Activated naive CD8-positive, alpha-beta T cell treated with anti-CD3 and anti-CD28 coated beads, Interleukin-2, amount 50 U/mL, for 16 hours (primary cell): ENCODE data around the gene SLC4A7.
"Not testable (repeated sequence)": the region's sequence is repeated elsewhere in the genome, so short reads cannot be mapped to it uniquely, and the experiment has no call there.

Source experiments
- DNase-seq: peaks from one replicate; pipeline ENCODE4 v3.0.0-alpha.2; 2020; ENCODE audit warnings: low read depth, low spot score

The SLC4A7 gene

DNA sequence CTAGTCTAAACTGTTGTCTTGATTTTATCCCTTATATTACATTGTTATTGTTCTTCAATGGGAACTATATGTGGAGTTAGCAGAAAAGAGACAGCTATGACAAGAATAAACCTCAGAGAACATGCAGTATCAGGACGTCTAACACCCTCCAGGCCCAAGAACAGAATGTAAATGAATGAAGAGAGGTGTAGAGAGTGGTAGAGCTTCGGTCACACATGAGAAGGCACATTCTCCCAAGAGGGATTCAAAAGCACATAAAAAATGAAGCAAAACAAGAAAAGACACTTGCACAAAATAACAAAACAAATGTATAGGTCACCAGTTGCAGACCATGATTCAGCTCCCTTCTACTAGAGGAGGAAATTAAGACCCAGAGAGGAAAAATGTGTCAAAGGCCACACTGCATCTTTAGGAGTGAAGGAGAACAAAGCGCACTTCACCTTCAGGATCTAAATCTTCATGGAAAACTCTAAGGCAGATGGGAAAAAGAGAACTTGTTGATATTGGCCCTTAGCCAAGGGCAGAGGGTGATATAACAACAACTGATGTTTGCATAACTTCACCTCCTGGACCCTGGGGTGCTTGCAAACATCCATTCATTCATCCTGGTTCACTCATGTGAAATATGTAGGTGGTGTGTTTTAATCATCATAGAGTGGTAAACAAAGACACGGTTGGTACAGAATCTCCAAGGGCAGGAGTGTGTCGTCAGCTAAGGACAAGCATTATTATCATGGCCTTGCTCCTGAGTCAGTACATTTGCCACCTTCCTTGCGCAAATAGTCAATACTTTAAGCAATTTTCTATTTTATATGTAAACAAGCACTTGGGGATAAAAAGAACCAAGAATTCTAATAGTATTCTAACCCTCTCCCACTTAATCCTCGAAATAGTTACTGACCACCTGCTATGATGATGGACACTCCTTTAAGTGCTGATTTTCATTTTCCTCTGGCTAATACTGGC is 123.8 kb downstream of the SLC4A7 start:
- DNase-seq, result no peak

DNA sequence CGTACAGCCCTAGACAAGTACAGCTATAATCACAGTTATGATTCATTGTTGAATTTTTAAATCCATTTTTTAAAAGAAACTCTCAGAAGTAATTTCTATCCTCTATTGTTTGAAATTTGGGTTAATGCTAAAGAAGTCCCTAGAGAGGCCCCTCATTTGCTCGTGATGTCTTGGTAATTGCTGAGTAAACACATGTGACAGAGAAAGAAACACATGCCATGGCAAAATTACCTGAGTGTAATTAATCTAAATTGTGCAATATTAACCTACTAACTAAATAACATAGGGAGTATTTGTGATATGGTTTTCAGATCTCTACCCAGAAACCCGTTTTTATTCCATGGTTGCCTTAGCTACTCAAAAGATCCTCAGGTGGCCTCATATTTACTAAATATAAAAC is 125.8 kb downstream of the SLC4A7 start:
- no peak for DNase-seq

DNA sequence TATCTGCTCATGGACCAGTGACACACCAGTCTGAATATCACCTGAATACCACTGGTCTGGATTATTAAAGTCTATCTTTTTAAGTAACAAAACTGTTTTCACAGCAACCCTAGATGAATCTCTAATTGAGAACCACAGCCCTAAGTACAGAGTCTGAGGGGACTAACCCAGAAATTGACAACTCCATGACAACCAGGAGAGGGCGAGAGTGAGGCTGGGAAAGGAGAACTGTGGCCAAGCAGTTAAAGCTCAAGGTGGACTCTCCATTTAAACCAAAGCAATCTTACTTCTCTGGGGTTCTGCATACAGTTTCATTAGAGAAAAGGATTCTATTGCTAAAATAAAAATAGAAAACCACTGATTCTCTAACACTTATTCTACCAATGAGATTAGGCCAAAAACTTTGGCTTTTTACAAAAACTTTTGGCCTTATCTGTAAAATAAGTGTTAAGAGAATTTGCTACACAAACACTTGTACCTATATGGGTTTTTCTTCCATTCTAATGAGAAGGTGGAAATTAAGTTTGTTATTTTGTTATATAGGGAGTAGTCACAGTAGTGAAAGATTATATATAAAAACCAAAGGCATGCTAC is 126.4 kb downstream of the SLC4A7 start:
- DNase-seq, result no peak

DNA sequence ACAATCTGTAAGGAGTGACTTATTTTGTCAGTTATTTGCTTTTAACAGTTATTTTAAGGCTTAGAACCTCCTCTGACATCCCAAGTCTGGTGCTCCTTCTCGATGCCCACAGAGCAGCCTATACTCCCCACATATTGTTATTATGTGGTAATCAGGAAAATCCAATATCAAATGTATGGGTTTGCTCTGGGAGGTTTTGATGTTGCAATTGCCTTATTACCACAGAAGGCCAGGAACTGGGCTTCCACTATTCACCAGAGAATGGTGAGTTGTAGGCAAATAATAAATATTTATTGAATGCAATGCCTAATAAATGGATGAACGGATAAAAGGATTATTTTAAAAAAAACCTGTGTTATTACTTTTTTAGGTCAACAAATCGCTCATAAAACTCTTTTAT is 127.2 kb downstream of the SLC4A7 start:
- DNase-seq, result no peak

DNA sequence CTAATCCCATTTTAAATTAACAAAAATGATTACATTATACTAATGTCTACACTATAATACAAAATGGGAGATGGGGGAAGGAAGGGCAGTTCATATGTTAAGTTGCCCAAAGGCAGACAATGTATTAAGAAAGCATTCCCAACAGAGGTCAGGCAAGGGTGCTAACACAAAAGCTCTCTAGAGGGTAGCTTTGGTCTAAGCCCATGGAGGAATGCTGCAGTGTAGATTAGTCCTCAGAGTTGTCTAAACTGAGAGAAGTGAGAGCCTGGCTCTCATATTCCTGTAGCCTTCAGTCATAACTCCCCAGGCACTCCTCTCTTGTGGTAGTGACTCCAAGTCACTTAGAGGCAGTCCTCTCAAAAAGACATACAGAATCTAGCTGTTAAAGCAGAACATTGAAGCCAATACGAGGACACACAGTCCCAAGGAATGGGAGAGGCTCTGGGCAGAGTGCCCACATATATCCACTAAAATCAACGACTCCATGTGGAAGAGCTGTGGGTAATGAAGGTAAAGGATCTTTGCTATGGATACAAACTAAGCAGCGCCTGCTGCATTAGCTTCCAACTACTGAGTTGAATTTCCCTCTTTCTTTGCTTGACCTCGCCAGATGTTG is 129.5 kb downstream of the SLC4A7 start:
- DNase-seq, result no peak

DNA sequence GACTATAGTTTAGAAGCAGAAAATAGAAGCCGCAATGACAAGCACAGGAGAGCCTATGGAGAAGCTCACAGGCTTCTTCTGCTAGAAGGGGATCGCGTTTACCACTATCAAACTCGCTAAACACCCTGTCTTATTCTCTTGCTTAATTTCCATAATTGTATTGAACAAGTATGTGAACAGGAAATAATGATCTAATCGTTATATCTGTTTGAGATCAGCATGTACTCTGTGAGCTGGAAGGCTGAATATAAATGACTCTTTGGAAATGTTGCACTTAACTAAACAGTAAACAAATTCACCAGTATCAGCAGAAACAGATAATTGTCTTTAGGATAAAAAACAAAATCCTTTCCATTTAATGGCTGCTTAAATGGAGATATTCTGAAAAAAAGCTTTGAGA is 130.0 kb downstream of the SLC4A7 start:
- DNase-seq, result no peak

DNA sequence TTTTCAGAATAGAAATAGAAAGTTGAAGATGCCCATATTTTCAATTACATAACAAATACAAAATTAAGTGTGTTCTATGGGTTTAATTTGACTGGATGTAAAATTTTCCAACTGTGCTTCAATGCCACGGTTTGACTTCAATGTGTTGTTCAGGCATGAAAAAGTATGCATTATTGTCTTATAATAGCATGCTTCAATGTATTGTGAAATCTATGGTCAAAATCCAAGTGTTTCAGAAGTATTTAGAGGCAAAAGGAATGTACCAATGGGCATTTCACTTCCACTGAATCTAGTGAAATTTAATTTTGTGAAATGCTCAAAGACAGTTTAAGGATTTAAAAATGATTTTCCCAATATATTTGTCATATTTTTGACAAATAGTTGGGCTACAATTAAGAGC is 131.0 kb downstream of the SLC4A7 start:
- no peak for DNase-seq

DNA sequence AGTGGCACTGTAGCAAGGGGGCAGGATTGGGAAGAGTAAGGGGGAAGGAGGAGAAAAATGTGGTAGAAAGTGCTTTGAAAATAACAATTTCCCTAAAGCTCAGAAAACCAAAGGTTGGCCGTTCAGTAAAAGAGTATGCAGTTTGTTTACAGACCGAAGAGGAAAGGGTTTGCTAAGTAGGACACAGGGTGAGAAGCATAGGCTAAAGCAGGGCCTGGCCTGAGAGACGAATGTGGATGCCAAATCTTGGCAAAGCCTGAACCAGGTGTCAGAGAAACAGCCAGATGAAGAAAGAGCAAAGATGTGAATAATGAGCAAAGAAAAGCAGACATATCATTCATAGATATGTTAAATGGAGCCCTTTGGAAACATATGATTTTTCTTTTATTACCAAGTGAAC is 132.1 kb downstream of the SLC4A7 start:
- no peak for DNase-seq

DNA sequence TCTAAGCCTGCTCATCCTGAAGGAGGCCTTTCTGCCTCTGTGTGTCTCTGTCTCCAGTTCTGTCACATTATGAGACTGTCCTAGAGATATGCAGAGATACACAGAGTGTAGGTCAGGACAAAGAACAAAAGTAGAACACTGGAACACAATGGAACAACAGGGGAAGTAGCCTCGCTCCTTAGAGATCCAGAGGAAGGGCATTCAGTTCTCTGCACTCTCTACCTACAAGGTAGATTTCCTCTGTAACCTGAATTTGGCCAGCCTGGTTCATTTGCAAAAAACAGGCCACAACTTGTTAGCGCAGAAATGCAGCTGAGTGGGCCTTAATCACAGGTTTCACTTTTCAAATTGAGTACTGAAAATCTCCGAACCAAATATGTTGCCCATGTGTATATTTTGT is 134.4 kb downstream of the SLC4A7 start:
- no peak for DNase-seq

DNA sequence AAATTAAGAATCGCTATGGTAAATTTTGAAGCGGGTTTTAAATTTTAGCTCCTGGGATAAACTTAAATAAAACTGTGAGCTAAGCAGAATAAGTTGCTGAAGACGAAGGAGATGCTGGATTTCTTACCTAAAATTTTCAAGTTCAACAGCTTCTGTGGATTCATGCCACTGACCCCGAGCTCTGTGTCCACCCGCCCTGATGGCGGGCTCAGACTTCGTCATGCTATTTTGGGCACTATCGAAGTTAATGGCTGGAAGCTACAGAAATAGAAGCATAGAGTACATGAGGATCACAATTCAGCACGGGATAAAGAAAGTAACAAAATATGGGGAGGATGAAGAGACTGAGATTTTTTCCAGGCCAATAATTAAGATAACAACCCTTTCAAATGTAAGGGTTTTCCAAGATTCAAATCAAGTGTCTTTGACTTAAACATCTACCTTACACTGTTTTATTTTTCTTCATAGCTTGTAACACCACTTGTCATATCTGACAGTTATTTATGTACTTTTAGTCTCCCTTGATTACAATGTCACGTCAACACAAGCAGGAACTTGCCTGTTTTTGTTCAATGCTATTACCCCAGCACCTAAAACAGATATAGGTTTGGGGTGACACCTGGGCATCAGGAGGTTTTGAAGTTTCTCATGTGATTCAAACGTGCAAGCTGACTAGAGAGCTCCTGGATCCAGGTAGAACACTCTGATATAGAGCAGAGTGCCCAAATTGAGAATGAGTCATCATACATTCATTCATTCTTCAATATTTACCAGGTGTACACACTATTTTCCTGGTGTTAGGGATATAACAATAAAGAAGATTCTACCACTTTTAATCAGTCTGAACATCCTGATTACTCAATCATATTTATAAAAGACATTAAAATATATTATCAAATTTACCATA is 138.0 kb downstream of the SLC4A7 start:
- DNase-seq, result no peak

DNA sequence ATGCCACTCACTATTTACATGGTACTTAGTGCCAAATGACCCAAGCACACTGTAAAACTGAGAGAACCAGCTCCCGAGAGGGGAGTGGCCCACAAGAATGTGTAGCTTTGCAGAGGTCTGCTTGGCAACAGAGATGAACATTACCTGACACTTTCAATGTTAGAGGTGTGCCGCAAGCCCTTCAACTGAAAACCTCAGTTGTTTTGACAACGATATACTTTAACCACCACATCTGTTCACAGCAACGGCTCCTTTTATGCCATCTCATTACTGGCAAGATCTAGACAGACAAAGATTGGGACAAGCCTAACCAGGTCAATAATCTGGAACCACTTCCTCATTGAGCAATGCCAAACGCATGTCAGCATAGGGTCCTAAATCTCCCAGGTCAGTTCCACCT is 138.7 kb downstream of the SLC4A7 start:
- DNase-seq, result no peak

DNA sequence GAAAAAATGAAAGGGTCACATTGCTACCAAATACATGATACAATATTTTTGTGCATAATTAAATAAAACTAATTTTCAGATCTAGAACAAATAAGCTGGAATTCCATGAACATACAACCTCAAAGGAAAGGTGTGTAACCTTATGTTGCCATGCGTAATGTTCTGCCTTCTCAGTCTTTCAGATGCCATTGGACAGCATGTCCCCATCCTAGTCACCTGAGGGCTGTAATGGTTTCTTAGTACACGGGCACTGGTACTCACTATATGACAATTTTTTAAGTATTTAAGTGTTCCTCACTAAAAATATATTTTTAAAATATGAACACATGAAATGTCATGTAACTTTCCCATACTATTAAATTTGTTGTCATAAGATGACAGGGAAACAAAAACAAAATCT is 139.1 kb downstream of the SLC4A7 start:
- no peak for DNase-seq

DNA sequence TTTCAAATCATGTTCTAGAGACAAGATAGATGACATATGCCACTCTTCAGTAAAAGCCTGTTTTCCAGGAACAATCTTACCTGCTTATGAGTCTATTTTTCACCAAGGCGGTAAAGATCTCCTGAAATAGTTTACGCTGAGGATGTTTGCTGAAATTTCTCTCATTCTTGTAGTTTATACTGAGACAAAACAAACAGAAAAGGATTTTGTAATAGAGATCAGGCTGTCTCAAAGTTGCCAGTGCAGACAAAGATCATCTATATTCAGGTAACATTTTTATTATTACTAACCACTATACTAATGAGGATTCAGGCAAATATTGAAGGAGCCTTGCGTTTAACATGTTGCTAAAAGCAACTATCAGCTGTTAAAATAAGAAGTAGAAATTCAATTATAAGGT is 140.0 kb downstream of the SLC4A7 start:
- no peak for DNase-seq

DNA sequence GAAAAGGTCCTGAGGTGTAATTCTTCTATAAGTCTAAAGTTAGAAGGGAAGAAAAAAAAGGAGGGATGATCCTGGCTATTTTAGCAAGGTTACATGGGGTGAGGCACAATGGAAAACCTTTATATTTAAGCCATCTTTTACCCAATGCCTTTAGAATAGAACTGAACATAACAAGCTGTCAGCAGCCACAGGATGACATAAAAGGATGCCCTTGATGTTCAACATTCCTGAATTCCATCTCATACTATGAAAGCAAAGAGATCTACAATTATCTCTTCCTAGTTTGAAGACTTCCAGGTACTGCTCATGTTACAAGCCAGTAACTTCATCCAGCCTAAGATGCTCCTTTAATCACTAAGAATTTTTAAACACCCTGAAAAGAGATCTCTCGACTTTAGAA is 141.9 kb downstream of the SLC4A7 start:
- no peak for DNase-seq

DNA sequence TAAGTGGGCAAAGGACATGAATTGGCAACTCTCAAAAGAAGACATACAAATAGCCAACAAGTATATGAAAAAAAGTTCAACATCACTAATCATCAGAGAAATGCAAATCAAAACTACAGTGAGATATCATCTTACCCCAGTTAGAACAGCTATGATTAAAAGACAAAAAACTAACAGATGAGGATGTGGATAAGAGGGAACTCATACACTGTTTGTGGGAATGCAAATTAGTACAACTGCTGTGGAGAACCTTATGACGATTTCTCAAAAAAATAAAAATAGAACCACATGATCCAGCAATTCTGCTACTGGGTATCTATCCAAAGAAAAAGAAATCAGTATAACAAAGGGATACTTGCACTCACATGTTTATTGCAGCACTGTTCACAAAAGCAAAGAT is 143.7 kb downstream of the SLC4A7 start:
- DNase-seq, result no peak

DNA sequence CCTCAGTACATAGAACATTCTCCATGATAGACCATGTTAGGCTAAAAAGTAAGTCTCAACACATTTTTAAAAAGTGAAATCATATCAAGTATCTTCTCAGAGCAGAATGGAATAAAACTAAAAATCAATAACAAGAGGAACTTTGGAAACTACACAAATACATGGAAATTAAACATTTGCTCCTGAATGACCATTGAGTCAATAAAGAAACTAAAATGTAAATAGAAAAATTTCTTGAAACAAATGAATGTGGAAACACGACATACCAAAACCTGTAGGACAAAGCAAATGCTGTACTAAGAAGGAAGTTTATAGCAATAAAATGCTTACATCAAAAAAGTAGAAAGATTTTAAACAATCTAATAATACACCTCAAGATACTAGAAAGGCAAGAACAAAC is 148.6 kb downstream of the SLC4A7 start:
- DNase-seq, result no peak

DNA sequence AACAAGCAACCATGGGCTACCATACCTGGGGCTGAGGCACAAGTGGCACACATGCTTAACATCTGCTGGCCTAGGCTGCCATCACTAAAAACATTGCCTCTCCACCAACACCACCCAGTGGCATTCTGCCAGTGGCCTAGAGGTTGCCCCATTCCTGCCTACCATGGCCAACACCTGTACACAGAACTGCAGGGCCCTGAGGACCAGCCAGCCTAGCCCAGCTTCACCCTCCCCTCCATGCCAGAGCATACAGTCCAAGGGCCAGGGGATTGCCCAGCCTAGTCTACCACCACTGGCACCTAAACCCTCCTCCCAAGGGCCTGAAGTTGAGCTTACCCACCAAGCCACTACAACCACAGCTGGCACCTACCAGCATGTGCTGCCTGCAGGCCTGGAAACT is 150.3 kb downstream of the SLC4A7 start:
- no peak for DNase-seq

DNA sequence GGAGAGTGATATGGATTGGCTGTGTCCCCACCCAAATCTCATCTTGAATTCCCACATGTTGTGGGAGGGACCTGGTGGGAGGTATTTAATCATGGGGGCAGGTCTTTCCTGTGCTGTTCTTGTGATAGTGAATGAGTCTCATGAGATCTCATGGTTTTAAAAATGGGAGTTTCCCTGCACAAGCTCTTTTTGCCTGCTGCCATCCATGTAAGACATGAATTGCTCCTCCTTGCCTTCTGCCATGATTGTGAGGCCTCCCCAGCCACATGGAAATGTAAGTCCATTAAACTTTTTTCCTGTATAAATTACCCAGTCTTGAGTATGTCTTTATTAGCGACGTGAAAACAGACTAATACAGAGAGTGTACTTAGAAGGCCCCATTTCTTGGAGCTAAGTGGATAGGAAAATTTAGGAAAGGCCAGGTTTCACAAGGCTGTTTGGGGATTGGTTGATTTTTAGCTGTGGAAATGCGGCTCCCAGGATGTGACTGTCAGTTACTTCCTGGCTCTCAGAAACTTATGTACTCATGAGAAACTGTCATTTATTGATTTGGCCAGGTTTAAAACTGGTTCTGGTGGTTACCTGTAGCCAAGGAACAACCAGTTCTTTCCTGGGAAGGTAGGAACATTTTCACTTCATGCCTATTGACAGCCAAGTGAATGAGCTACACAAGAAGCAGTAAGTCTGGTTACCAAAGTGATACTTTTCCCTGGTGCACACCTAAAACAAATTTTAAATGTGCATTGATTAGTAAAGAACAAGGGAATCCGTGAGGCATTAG is 155.0 kb downstream of the SLC4A7 start:
- not testable (repeated sequence) for DNase-seq

DNA sequence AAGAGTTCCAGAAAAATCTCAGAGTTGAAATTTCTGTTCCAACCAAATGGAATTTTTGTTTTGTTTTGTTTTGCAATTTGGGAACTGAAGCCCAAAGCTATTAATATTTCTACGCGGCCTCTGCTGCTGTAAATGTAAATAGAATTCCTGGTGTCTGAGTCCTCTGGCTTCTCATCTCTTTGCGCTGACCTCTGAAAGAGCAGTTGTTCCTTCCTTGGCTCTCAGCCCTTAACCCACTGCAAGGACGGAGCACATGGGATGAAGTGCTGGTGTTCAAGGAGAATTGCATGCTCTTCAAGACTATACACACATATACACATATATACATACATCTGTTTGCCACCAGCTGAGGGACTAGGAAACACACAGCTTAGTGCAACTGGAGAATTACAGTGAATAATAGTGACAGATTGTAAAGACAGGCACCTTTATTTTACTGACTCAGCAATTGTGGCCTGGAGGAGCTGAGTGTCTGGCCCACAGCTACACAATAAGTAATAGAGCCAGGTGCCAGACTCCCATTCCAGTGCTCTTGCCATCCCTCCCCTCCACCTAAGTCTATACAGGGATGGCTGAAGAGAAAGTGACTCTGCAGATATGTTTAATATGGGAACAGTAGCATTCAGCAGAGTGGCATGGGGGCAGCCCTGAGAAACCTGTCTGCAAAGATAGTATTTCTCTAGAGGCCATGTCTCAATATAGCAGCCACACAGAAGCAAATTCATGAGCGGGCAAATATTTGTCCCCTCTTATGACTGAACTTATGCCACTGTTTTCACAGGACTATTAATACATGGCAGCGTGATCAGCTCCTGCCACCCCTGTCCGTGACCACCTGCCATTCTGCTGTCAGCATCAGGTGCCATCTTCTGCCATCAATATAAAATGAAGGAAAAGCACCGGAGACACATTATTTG is 157.3 kb downstream of the SLC4A7 start:
- no peak for DNase-seq

DNA sequence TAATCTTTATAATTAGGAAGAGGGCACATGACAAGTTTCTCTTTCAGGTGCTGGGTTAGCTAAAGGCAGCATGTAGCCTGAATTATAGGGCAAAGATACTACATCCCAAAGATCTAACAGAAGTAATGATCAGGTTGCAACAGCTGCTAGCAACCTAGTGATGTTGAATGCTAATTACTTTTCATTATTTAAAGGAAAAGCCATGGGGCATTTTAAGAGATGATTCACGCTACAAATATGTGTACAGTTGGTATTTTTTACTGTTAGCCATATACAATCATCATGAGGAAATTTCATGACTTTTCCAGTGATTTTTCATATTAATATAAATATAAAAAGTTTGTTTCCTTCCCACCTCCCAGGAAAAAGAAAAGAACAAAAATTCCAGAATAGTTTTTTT is 158.0 kb downstream of the SLC4A7 start:
- no peak for DNase-seq
